ENCODE data around the gene RASA3. TPM values are rescaled to one million over a fixed set of nuclear protein-coding genes. Genes with fewer than 3 reads are reported as not detected.

RASA3 gene
- total and polyA plus RNA-seq, 10 of the 15 experiments (the other 5 are each of a cell fraction or from before 2014, with no cell fraction given): 0.79 to 33.9 (median 17.6) TPM

DNA sequence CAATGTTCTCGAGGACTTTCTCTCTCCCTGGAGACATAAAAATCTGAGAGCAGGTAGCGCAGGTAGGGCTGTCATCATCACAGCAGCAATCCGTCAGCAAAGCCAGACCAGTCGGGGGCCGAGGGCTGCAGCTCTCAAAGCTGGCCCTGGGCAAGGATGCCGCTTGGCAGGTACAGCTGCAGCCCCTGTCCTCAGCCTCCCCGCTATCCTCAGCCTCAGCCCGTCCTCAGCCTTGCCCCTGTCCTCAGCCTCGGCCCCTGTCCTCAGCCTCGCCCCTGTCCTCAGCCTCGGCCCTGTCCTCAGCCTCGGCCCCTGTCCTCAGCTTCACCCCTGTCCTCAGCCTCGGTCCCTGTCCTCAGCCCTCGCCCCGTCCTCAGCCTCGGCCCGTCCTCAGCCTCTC lies 169.4 kb downstream of the RASA3 start (continued):
- TF ChIP-seq, protein P1, sequence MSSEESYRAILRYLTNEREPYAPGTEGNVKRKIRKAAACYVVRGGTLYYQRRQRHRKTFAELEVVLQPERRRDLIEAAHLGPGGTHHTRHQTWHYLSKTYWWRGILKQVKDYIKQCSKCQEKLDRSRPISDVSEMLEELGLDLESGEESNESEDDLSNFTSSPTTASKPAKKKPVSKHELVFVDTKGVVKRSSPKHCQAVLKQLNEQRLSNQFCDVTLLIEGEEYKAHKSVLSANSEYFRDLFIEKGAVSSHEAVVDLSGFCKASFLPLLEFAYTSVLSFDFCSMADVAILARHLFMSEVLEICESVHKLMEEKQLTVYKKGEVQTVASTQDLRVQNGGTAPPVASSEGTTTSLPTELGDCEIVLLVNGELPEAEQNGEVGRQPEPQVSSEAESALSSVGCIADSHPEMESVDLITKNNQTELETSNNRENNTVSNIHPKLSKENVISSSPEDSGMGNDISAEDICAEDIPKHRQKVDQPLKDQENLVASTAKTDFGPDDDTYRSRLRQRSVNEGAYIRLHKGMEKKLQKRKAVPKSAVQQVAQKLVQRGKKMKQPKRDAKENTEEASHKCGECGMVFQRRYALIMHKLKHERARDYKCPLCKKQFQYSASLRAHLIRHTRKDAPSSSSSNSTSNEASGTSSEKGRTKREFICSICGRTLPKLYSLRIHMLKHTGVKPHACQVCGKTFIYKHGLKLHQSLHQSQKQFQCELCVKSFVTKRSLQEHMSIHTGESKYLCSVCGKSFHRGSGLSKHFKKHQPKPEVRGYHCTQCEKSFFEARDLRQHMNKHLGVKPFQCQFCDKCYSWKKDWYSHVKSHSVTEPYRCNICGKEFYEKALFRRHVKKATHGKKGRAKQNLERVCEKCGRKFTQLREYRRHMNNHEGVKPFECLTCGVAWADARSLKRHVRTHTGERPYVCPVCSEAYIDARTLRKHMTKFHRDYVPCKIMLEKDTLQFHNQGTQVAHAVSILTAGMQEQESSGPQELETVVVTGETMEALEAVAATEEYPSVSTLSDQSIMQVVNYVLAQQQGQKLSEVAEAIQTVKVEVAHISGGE (CRISPR knock-in tag; IDR thresholded peaks at IDR 0.05): no peak
- TF ChIP-seq SIN3A (IDR thresholded peaks at IDR 0.05; ENCODE audit: low read depth, low read length) (no peak), DPF2 (IDR thresholded peaks at IDR 0.05) (no peak)

DNA sequence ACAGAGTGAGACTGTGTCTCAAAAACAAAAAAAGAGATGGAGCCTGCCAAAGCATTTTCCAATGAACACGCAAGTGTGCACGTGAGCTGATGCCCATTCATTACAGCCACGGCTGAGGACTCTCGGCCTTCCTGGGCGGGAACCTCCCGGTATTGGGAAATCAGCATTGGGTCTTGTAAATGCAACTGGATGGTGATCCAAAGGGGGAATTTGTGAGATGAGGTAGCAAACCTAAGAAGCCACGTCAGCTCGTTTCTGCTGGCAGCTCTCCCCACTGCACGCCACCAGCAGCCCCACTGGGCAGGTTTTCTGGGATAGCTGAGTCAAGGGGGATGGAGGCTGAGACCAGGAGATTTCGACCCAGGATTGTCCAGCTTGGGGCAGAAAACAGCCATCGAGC lies 170.0 kb downstream of the RASA3 start:
- H3K4me1 ChIP-seq (ENCODE audit: control insufficient read depth, insufficient read depth, low read length): no peaks in the 10 kb centered on the region
- no peak for FAIRE-seq
- no peak overlapping the region for H3K4me3 ChIP-seq
- WGBS (ENCODE audit: insufficient coverage, insufficient replicate concordance, low lambda C conversion rate, missing lambda C conversion rate): 59% methylated on average over 11 of the region's 11 CpGs
- H3K79me2 ChIP-seq (ENCODE audit: control insufficient read depth, insufficient read depth, low read length): no peaks in the 10 kb centered on the region
- intact Hi-C loops (cut with micrococcal nuclease; ENCODE audit: unreplicated experiment): no loop called here
- no peaks in the 10 kb centered on the region for H3K27me3 ChIP-seq (replicated peaks in 1 of 2; ENCODE audit: control insufficient read depth in 2 of 2, insufficient read depth in 2 of 2, low read length in 1 of 2)
- SMC1A ChIA-PET (ENCODE audit: uncharacterized antibody, unreplicated experiment): no interaction called here
- no peaks in the 10 kb centered on the region for H4K20me1 ChIP-seq (ENCODE audit: control insufficient read depth, insufficient read depth)
- CTCF ChIA-PET: no interaction called here
- no TSS peak for BruUV-seq (replicated peaks)
- no peaks in the 10 kb centered on the region for H3K36me3 ChIP-seq (ENCODE audit: control insufficient read depth in 2 of 2, insufficient read depth in 2 of 2, low read length in 1 of 2)
- TF ChIP-seq TAF1 (IDR thresholded peaks at IDR 0.05; ENCODE audit: borderline replicate concordance, low read depth, low read length) (no peak), ZBED1 (IDR thresholded peaks at IDR 0.05; ENCODE audit: borderline replicate concordance) (no peak), GABPA (IDR thresholded peaks at IDR 0.05; ENCODE audit: low read depth) (no peak), ZZZ3 (IDR thresholded peaks at IDR 0.05; ENCODE audit: control insufficient read depth, insufficient read length, low read depth) (no peak), IRF4 (IDR thresholded peaks at IDR 0.05; ENCODE audit: low read depth, low read length) (no peak), NR2F1 (conservative IDR thresholded peaks at IDR 0.05) (no peak)
- TF ChIP-seq, protein P2, sequence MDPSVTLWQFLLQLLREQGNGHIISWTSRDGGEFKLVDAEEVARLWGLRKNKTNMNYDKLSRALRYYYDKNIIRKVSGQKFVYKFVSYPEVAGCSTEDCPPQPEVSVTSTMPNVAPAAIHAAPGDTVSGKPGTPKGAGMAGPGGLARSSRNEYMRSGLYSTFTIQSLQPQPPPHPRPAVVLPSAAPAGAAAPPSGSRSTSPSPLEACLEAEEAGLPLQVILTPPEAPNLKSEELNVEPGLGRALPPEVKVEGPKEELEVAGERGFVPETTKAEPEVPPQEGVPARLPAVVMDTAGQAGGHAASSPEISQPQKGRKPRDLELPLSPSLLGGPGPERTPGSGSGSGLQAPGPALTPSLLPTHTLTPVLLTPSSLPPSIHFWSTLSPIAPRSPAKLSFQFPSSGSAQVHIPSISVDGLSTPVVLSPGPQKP (IDR thresholded peaks at IDR 0.05; ENCODE audit: low read depth, low read length): no peak
- TF ChIP-seq, protein P3, sequence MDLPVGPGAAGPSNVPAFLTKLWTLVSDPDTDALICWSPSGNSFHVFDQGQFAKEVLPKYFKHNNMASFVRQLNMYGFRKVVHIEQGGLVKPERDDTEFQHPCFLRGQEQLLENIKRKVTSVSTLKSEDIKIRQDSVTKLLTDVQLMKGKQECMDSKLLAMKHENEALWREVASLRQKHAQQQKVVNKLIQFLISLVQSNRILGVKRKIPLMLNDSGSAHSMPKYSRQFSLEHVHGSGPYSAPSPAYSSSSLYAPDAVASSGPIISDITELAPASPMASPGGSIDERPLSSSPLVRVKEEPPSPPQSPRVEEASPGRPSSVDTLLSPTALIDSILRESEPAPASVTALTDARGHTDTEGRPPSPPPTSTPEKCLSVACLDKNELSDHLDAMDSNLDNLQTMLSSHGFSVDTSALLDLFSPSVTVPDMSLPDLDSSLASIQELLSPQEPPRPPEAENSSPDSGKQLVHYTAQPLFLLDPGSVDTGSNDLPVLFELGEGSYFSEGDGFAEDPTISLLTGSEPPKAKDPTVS (IDR thresholded peaks at IDR 0.05; ENCODE audit: low read depth, low read length): no peak
- H3K9me3 ChIP-seq (replicated peaks; ENCODE audit: control insufficient read depth, insufficient read depth, low read length): peaks cover 7% of the 10 kb centered on the region; the same call in 1 of the 3 replicates
- in situ Hi-C loops (cut with MboI): no loop called here
- RAD21 ChIA-PET (ENCODE audit: unreplicated experiment): no interaction called here
- DNase-seq (ENCODE audit: low read depth, low spot score): no peak
- no peak for ATAC-seq
- POLR2A ChIA-PET: no interaction called here
- no peak overlapping the region for H2AFZ ChIP-seq (ENCODE audit: control insufficient read depth, low read depth, low read length)
- H3K4me2 ChIP-seq (ENCODE audit: control insufficient read depth, insufficient read depth): no peak overlapping the region
- no peak overlapping the region for H3K9ac ChIP-seq (ENCODE audit: control insufficient read depth, insufficient read depth, low read length)
- H3K27ac ChIP-seq (ENCODE audit: control insufficient read depth, insufficient read depth): no peak overlapping the region

Measured in GM12878 (cell line).